Stimulated activated memory B cell treated with anti-CD40 and anti-IgM and Interleukin-4, amounts not matched to agents 10 μg/mL and 1 μg/mL and 100 μg/mL, for 72 hours (primary cell): Measurements from ENCODE around the gene CHI3L2.
"Not testable (repeated sequence)": the region's sequence is repeated elsewhere in the genome, so short reads cannot be mapped to it uniquely, and the experiment has no call there.

Source experiments
- ATAC-seq: fragments of 150-1000 bp; cut with Tn5 transposase; 2 replicates; pipeline ENCODE4 v1.10.0; 2021
- H3K27ac Mint-ChIP-seq: one replicate; pipeline ENCODE4 v1.8.0; 2022; ENCODE audit warnings: mild to moderate bottlenecking, mixed read lengths
- H3K27me3 Mint-ChIP-seq: one replicate; pipeline ENCODE4 v1.8.0; 2022; ENCODE audit warnings: mixed read lengths
- H3K36me3 Mint-ChIP-seq: one replicate; pipeline ENCODE4 v1.8.0; 2022; ENCODE audit warnings: mixed read lengths
- H3K4me1 Mint-ChIP-seq: one replicate; pipeline ENCODE4 v1.8.0; 2022; ENCODE audit warnings: mixed read lengths
- H3K4me3 Mint-ChIP-seq: one replicate; pipeline ENCODE4 v1.8.0; 2022; ENCODE audit warnings: mild to moderate bottlenecking, moderate library complexity, mixed read lengths
- H3K9me3 Mint-ChIP-seq: one replicate; pipeline ENCODE4 v1.8.0; 2022; ENCODE audit warnings: mixed read lengths

Gene CHI3L2

GRCh38 chr1:111211921-111212320, 15.6 kb upstream of the CHI3L2 start:
- no peak overlapping the region for H3K27ac Mint-ChIP-seq
- no peaks in the 10 kb centered on the region for H3K27me3 Mint-ChIP-seq
- ATAC-seq = no peak
- no peaks in the 10 kb centered on the region for H3K36me3 Mint-ChIP-seq
- no peak overlapping the region for H3K4me3 Mint-ChIP-seq
- peaks cover 63% of the 10 kb centered on the region for H3K4me1 Mint-ChIP-seq
- no peaks in the 10 kb centered on the region for H3K9me3 Mint-ChIP-seq

GRCh38 chr1:111212634-111213335, 14.7 kb upstream of the CHI3L2 start:
- Mint-ChIP-seq H3K9me3 (no peaks in the 10 kb centered on the region), H3K4me1 (peaks cover 71% of the 10 kb centered on the region), H3K27me3 (no peaks in the 10 kb centered on the region), H3K36me3 (no peaks in the 10 kb centered on the region), H3K27ac (peak overlapping the region; percentile 86), H3K4me3 (no peak overlapping the region)
- no peak for ATAC-seq

GRCh38 chr1:111213412-111213811, 14.1 kb upstream of the CHI3L2 start:
- H3K9me3 Mint-ChIP-seq = no peaks in the 10 kb centered on the region
- peaks cover 74% of the 10 kb centered on the region for H3K4me1 Mint-ChIP-seq
- no peaks in the 10 kb centered on the region for H3K36me3 Mint-ChIP-seq
- no peak for ATAC-seq
- H3K27me3 Mint-ChIP-seq = no peaks in the 10 kb centered on the region
- no peak overlapping the region for H3K4me3 Mint-ChIP-seq
- H3K27ac Mint-ChIP-seq = peak overlapping the region; percentile 86

GRCh38 chr1:111214074-111214801, 13.3 kb upstream of the CHI3L2 start:
- H3K9me3 Mint-ChIP-seq = no peaks in the 10 kb centered on the region
- peaks cover 76% of the 10 kb centered on the region for H3K4me1 Mint-ChIP-seq
- H3K27ac Mint-ChIP-seq = peak overlapping the region; percentile 86
- no peaks in the 10 kb centered on the region for H3K36me3 Mint-ChIP-seq
- ATAC-seq = peak; percentile 22
- no peaks in the 10 kb centered on the region for H3K27me3 Mint-ChIP-seq
- peak overlapping the region; percentile 46 for H3K4me3 Mint-ChIP-seq

GRCh38 chr1:111214884-111215283, 12.6 kb upstream of the CHI3L2 start:
- Mint-ChIP-seq H3K4me3 (peak overlapping the region; percentile 46), H3K27me3 (no peaks in the 10 kb centered on the region), H3K4me1 (peaks cover 82% of the 10 kb centered on the region), H3K36me3 (no peaks in the 10 kb centered on the region), H3K27ac (peak overlapping the region; percentile 86), H3K9me3 (no peaks in the 10 kb centered on the region)
- no peak for ATAC-seq

- peak overlapping the region; percentile 86 for H3K27ac Mint-ChIP-seq
- H3K4me1 Mint-ChIP-seq = peaks cover 83% of the 10 kb centered on the region
- ATAC-seq, H3K27me3 Mint-ChIP-seq, H3K9me3 Mint-ChIP-seq, H3K36me3 Mint-ChIP-seq: not testable (repeated sequence)
- peak overlapping the region; percentile 30 for H3K4me3 Mint-ChIP-seq
These were observed 12.2 kb upstream of the CHI3L2 start for GRCh38 chr1:111215285-111215684.

GRCh38 chr1:111216751-111217150, 10.8 kb upstream of the CHI3L2 start:
- Mint-ChIP-seq H3K4me1 (peaks cover 90% of the 10 kb centered on the region), H3K9me3 (no peaks in the 10 kb centered on the region), H3K27ac (peak overlapping the region; percentile 86), H3K27me3 (no peaks in the 10 kb centered on the region), H3K36me3 (no peaks in the 10 kb centered on the region), H3K4me3 (peak overlapping the region; percentile 21)
- ATAC-seq = no peak

GRCh38 chr1:111217183-111217910, 10.2 kb upstream of the CHI3L2 start:
- H3K27ac Mint-ChIP-seq = peak overlapping the region; percentile 86
- H3K4me1 Mint-ChIP-seq = peaks cover 96% of the 10 kb centered on the region
- no peaks in the 10 kb centered on the region for H3K27me3 Mint-ChIP-seq
- H3K9me3 Mint-ChIP-seq = no peaks in the 10 kb centered on the region
- no peak for ATAC-seq
- H3K36me3 Mint-ChIP-seq = no peaks in the 10 kb centered on the region
- peak overlapping the region; percentile 7 for H3K4me3 Mint-ChIP-seq

- H3K36me3 Mint-ChIP-seq = no peaks in the 10 kb centered on the region
- peaks cover 96% of the 10 kb centered on the region for H3K4me1 Mint-ChIP-seq
- no peaks in the 10 kb centered on the region for H3K27me3 Mint-ChIP-seq
- no peak for ATAC-seq
- peak overlapping the region; percentile 45 for H3K4me3 Mint-ChIP-seq
- H3K27ac Mint-ChIP-seq = peak overlapping the region; percentile 86
- H3K9me3 Mint-ChIP-seq = no peaks in the 10 kb centered on the region
These were observed 8.6 kb upstream of the CHI3L2 start for GRCh38 chr1:111218701-111219556.

- Mint-ChIP-seq H3K4me3 (peak overlapping the region; percentile 45), H3K4me1 (peaks cover 94% of the 10 kb centered on the region), H3K27me3 (no peaks in the 10 kb centered on the region), H3K36me3 (no peaks in the 10 kb centered on the region), H3K27ac (peak overlapping the region; percentile 86), H3K9me3 (no peaks in the 10 kb centered on the region)
- ATAC-seq = peak; percentile 76
These were observed 7.8 kb upstream of the CHI3L2 start for GRCh38 chr1:111219557-111220286.

- no peak for ATAC-seq
- Mint-ChIP-seq H3K36me3 (no peaks in the 10 kb centered on the region), H3K27ac (peak overlapping the region; percentile 86), H3K27me3 (no peaks in the 10 kb centered on the region), H3K4me1 (peaks cover 93% of the 10 kb centered on the region), H3K4me3 (peak overlapping the region; percentile 41), H3K9me3 (no peaks in the 10 kb centered on the region)
These were observed 7.1 kb upstream of the CHI3L2 start for GRCh38 chr1:111220302-111220890.

- Mint-ChIP-seq H3K27me3 (no peaks in the 10 kb centered on the region), H3K36me3 (no peaks in the 10 kb centered on the region), H3K9me3 (no peaks in the 10 kb centered on the region), H3K4me3 (peak overlapping the region; percentile 8), H3K4me1 (peaks cover 93% of the 10 kb centered on the region), H3K27ac (peak overlapping the region; percentile 86)
- ATAC-seq = no peak
These were observed 6.3 kb upstream of the CHI3L2 start for GRCh38 chr1:111221276-111221632.

GRCh38 chr1:111221633-111222291, 5.8 kb upstream of the CHI3L2 start:
- Mint-ChIP-seq H3K4me1 (peaks cover 90% of the 10 kb centered on the region), H3K9me3 (no peaks in the 10 kb centered on the region), H3K36me3 (no peaks in the 10 kb centered on the region), H3K27me3 (no peaks in the 10 kb centered on the region), H3K4me3 (peak overlapping the region; percentile 8), H3K27ac (peak overlapping the region; percentile 86)
- ATAC-seq = peak; percentile 79
